Activated T-helper 1 cell treated with anti-CD3 and anti-CD28 coated beads, Interleukin-2, amount 50 U/mL, for 16 hours (primary cell): ENCODE data around the gene TOR1AIP2.
"Not testable (repeated sequence)": the region's sequence is repeated elsewhere in the genome, so short reads cannot be mapped to it uniquely, and the experiment has no call there.

ENCODE experiments used
- DNase-seq, 2 donors: peaks; one replicate each; pipeline ENCODE4 v3.0.0-alpha.2; 2020; ENCODE audit warnings: low read depth in 1 of 2, low spot score in 1 of 2

The TOR1AIP2 gene

DNA sequence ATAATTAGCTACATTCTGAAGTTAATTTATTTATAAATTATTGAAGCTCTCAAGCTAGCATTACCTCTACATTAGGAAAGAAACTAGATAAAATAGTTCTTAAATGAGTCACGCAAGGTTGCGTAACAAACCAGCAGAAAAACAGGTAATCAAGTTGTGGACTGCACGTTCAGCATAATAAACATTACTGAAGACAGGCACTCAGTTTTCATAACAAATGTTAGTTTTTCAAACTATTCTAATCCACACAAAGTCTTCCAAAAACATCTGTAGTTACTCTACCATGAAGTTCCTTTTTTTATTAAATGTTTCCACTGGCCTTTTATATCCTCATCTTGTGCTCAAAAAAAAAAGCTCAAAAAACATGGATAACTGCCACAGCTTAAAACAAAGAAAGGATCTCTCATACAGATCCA, 1.3 kb downstream of the TOR1AIP2 start:
- no peak for DNase-seq

DNA sequence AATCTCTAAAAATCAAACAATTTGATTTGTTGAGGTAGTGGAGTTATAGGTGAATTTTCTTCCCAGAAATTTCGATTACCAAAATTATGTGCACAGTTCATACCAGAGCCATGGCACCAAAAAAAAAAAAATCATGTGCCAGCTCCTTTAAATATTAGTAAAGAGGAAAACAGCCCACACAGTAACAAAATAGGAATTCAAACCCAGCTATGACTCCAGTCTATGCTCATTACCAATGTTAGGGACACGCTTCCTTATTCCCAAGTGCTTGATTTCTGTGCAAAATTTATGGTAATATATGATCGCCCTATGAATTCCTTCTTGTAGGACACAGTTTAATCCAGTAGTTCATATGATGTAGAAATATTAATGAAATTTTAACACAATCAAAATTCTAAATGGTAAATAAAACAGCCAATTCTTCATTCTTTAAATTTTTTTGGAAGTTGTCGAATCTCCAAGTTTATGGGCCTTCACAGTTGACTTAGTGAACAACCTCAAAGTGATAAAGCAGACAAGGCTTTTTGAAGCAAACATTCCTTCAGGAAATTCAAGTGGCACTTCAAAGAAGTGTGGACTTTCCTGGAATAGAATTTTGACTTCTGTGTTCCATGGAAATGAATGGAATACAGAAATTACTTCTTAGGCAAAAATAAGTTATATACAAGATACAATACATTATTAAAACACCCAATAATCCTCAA, 1.9 kb downstream of the TOR1AIP2 start:
- no peak for DNase-seq

DNA sequence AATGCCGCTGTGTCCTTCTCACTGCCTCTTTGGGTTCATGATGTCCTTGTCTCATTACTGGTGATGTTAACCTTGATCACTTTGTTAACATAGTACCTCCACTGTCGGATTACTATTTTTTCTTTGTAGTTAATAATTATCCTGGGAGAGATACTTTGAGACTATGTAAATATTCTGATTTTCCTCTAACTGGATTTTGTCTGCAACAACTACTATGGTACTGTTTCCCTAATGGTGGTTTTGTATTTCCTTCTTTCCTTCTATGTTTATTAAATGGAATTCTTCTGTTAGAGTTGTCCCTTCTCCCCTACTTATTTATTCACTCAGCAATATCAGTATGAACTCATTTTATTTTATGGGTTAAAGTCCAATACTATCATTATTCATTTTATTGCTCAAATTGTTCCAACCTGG, 4.2 kb downstream of the TOR1AIP2 start:
- DNase-seq: no peak

DNA sequence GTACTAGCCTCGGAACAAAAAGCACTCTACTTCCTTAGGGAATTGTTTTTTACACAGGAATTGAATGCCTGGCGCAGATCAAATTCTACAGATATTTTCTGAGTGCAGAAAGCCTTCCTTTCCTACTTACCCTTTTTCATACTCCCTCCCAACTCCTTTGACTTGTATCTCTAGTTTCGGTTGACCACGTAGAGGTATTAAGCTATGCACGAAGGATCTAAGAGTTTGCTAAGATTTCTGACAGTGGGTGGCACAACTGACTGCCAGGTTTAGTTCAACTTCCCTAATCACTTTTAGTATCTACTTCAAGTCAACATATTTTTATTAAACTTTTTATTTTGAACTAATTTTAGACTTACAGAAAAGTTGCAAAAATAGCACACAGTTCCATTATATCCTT, 5.0 kb downstream of the TOR1AIP2 start:
- DNase-seq: no peak

DNA sequence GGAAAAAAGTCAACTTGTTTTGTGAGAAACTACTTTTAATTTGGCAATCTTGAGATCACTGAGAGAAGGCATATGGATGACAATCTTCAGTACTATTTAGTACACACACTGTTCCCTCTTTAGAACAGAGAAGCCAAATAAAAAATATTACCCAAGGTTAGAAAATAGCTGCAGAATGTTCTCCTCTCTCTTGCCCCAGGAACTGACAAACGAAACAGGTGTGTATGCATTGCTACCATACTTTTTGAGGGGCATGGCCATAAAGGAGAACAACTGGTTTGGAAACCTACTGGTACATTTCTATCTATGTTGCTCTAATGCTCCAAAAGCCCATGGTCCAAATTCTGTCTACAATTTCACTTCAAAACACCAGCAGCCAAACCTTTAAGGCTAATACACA, 5.7 kb downstream of the TOR1AIP2 start:
- DNase-seq: no peak

DNA sequence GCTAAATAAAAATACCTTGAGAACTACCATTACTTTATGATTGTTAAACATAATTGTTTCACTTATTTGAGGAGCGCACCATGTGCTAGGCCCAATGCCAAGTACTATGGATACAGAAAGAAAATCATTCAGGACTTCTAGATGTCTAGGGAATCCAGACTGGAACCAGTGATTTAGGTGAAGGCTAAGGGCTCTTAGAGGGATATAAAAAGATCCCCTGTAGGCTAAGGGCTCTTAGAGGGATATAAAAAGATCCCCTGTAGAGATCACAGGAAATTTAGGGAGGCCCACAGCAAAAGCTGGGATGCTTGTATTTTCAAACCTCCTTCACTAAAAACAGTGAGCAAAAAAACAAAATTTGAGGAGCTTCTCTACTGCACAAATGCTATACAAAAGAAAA, 6.7 kb downstream of the TOR1AIP2 start:
- no peak for DNase-seq

DNA sequence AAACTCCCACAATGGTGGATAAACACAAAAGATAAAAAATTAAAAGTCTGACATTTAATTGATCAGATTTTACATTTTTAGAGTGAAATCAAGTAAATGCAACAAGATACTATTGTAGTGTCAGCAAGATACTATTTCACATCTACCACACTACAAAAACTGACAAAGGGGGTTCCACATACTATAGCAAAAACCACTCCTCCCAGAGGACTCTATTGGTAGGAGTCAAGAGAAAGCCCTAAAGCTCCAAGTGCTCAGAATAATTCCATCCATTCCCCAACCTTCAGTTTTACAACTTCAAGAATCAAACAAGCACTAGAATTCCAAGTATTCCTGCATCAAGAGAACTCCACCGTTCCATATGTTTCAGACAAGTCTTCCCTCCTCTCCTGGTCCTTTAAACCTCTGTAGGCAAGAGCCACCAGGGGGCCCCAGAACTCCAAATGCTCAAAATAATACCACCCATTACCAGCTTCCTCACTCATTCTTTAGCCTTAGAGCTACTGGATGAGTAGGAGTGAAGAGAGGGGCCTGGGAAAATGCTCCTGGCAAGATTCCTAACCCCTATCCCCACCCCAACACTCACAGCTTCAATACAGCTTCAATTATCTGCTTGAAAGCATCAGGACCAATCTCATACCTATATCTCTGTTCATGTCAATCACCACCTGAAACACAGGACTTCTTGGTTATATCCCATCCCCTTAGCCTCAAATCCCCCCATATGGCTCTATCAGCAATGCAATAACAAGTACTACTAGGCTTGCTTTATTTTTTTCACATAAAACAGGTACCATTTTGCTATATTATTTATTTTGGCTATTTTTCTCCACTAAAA, 9.9 kb downstream of the TOR1AIP2 start:
- DNase-seq: peak in 1 of 2 donors; percentile 13

DNA sequence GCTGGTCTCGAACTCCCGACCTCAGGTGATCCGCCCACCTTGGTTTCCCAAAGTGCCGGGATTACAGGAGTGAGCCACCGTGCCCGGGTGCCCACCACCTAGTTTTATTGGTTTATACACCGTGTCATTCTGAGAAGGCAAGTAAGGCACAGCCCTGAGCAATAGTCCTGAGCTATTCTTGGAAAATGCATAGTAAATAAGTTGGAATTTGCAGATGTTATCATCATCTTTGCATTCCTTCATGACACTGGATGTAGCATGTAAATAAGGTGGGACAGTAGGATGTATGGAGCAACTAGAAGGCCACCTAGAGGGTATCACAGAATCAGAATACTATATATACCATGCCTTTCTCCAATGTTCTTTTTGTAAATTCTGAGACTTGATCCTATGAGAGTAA, 11.0 kb downstream of the TOR1AIP2 start:
- no peak for DNase-seq

DNA sequence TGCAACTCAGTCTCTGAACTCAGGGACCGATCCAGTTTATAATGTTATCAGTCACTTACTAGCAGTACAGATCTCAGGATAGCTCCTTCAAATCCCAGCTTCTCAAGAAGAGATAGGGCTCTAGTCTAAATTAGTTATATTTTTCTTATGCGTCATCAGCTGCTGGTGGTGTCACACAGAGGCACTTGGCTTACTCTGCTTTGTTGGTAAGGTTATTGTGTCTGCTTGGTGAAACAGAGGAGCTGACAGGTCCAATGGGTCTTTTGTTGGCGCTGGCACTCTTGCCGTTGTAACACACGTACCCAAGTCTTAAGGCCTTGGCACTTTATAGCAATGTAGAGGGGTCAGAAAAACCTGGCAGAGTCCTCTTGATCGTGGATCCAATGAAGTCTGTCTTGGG, 12.2 kb downstream of the TOR1AIP2 start:
- no peak for DNase-seq

DNA sequence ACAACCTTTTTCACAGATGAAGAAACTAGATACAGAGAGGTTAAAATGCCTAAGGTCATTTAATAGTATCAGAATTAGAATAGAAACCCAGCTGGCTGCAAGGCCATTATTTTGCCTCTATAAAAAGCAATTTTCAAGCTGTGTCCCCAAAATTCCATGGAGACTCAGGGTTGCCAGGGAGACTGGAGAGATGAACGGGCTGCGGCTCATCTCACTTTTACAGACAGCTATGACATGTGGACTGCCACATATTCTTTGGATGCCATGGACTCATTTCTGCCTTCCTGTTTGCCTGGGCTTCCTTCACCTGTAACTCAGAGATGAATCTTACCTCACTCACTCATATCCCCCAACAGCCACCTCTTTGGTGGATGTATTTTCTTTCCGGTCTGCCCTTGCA, 17.0 kb downstream of the TOR1AIP2 start:
- no peak for DNase-seq

DNA sequence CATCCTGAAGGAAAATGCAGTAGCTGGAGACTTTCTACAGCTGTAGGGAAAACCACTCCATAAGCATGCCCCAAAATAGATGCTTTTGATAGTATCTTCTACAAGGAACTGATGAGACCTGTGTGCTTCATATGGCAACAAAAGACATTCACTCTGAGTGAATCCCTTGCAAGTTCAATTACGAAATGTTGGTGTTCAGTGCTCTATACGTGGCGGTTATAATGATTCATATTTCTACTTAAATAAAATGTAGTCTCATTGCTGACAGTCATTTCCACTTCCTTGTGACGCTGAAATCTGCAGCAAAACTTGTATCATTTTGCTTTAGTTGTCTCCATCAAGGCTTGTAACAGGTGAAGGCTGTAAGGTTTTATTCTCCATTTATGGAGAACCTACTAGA, 20.6 kb downstream of the TOR1AIP2 start:
- DNase-seq: no peak

DNA sequence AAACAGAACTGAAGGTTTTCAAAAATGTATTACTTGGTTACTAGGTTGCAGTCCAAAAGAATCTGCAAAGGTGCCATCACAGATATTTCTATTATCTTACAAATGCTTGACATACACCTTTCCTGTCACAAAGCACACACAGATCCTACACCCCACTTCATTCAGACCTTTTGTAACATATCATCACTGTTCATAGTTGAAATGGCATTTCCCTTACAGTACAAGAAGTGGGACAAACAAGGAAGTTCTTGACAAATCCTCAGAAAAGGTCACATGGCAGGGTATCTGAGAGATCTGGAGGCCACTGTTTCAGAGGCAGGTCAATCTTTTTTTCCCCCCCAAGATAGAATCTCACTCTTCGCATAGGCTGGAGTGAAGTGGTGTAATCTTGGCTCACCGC, 21.3 kb downstream of the TOR1AIP2 start:
- DNase-seq: no peak

DNA sequence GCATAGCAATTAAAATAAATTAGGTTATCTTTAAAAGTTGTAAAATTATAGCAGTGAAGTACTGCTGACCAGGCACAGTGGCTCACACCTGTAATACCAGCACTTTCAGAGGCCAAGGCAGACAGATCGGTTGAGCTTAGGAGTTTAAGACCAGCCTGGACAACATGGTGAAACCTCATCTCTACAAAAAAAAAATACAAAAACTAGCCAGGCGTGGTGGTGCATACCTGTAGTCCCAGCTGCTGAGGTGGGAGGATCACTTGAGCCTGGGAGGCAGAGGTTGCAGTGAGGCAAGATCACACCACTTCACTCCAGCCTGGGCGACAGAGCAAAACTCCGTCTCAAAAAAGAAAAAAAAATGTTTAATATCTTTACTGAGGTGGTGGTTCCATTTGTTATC, 21.8 kb downstream of the TOR1AIP2 start:
- not testable (repeated sequence) for DNase-seq

DNA sequence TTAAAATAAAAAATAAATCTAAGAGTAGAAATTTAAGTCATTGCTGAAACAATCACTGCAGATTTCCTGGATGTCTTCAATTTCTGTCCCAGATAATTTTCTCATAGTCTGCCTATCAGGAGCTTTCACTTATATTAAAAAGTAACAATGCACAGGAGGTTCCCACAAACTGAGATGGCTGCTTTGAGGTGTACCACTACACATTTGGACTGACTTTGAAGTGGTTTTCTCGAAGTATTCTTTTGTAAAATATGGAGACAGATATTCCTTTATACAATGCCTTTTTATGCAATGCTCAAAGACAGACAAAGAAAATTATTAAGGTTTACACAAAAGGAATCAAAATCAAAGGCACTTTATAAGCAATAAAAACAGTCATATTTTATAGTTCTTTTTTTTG, 24.5 kb downstream of the TOR1AIP2 start:
- no peak for DNase-seq

DNA sequence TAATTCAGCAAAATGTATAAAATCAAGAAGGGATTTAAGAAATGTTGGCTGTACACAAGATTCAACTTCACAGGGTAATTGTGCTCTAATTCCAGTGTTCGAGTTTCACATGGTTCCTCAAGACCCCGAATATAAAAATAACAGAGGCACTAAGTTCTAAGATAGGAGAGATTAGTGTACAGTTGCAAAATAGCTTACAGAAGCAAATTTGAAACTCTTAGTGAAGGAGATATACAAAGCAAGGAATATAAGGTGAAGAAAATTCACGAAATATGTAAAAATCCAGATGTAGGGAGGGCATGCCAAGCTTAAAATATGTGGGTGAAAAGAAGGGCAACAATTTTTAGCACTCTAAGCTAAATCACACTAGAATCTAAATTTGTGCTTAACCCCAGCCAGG, 29.4 kb downstream of the TOR1AIP2 start:
- no peak for DNase-seq

DNA sequence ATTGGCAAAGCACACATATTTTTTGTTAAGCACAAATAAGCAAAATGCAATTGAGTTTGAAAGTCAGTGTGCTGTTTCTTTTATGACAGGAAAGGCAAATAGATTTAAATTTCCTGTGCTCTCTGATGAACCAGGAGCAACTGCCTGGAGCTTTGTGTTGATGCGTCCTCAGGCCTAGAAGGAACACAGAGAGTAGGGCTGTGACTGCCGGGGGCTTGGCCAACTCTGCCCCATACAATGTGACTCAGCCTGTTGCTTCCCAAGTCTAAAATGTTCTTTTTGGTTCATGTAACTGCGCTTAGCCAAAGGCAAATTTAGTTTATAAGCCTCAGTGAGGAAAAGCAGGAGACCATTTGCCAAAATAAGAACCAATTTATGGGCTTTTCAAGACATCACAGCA, 37.5 kb downstream of the TOR1AIP2 start:
- no peak for DNase-seq

DNA sequence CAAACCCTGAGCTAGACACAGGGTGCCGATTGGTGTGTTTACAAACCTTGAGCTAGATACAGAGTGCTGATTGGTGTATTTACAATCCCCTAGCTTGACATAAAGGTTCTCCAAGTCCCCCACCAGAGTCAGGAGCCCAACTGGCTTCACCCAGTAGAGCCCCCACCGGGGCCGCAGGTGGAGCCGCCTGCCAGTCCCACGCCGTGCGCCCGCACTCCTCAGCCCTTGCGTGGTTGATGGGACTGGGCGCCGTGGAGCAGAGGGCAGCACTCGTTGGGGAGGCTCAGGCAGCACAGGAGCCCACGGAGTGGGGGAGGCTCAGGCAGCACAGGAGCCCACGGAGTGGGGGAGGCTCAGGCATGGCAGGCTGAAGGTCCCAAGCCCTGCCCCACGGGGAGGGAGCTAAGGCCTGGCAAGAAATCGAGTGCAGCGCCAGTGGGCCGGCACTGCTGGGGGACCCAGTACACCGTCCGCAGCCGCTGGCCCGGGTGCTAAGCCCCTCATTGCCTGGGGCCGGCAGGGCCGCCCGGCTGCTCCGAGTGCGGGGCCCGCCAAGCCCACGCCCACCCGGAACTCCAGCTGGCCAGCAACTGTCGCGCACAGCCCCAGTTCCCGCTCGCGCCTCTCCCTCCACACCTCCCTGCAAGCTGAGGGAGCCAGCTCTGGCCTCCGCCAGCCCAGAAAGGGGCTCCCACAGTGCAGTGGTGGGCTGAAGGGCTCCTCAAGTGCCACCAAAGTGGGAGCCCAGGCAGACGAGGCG, 40.7 kb downstream of the TOR1AIP2 start:
- DNase-seq: not testable (repeated sequence)

DNA sequence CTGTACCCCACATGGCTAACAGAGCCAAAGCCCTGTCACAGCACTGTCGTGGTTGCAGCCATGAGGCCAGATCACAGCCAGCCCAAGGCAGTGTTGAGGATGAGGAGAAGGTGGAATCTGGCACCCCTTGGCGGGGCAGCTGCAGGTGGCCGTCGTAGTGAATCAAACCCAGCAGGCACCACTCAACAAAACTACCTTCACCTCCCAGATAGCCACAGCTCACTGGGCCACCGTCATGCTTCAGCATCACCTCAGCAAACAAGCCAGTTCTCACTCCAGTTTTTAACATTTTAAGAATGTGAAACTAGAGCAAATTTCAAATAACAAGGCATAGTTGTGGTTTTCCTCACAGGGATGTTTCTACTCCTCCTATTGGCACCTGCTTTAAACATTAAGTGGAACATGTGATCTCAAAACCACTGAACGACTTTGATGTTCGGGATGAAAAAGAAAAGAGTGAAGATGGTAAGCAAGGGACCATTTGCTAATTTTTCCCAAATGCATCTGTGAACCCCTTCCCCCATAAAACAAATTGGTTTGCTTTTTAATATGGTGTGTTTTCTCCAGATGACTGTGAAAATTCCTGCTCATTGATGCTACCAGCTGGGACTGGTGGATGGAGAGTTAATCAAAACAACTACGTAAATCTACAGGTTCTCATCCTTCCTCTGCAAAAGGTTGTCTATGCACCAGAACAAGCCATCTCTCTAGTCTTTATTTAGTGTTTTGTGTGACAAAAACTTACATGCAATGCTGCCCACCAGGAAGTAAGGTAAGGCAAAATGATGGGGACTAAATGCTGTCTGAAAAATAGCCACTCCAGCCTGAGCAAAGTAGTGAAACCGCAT, 45.5 kb downstream of the TOR1AIP2 start:
- DNase-seq: no peak

DNA sequence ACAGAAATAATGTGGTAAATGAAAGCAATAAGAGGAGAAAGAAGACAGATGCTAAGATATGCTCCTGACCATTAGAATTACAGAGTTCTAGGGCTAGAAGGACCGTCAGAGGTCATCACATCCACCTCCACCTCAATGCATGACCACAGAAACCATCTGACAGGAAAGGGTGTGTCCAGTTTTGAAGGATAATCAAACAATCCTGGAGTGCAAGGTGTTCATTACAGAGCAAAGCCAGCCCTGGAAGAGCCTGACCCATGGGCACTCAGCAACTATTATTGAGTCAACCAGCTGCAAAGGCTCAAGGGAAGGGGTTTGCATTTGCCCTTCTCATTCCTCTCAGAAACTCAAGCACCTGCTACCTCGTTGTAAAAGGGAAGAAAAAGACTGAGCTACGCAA, 46.4 kb downstream of the TOR1AIP2 start:
- DNase-seq: no peak

DNA sequence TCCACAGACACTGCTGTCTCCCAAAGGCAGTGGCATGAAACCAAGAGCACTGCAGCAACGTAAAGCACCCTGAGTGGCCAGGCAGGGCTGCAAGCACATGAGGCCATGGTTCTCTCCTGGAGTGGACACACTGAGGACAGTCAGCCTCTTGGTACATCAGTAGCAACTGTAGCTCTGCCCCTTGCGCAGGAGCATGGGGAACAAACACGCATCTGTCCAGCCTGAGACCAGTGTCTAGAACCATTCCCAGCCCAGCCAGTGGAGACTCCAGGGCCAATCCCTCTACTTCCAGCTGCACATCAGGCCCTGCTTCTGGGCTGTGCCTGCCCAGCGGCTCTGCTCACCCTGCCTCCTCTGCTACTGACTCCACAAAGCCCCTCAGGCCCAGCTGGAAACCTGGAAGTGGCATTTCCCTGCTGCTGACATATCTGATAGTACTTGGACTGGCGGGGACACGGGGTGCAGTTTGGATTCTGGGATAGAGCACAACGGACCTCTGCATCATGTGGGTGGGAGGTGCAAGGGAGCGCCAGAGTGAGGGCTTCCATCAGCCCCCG, 49.0 kb downstream of the TOR1AIP2 start:
- DNase-seq: no peak
